ENCODE results near the gene CDC40. TPM values are rescaled to one million over a fixed set of nuclear protein-coding genes. Genes with fewer than 3 reads are reported as not detected.

The CDC40 gene
- total RNA-seq, 1 experiment from 2014 or later, result 16.8 TPM

- Mint-ChIP-seq H3K27ac (ENCODE audit: low read depth, unreplicated experiment) (no peak overlapping the region), H3K9me3 (ENCODE audit: unreplicated experiment) (no peaks in the 10 kb centered on the region), H3K36me3 (ENCODE audit: insufficient read depth, unreplicated experiment) (peaks cover 4% of the 10 kb centered on the region), H3K27me3 (ENCODE audit: insufficient read depth, unreplicated experiment) (no peaks in the 10 kb centered on the region), H3K4me1 (ENCODE audit: insufficient read depth, unreplicated experiment) (peaks cover 36% of the 10 kb centered on the region), H3K4me3 (ENCODE audit: unreplicated experiment) (no peak overlapping the region)
- no peak for DNase-seq (ENCODE audit: unreplicated experiment)
- ChIA-PET CTCF (interaction anchor here (0.5 to 1.0 kb wide), 2 partner anchors 32 to 58 kb away, joined by 3 read pairs; no protein-coding TSS in a partner anchor), POLR2A (no interaction called here)
- TF ChIP-seq CTCF (IDR thresholded peaks at IDR 0.05; ENCODE audit: unreplicated experiment), result no peak
- intact Hi-C loops (cut with micrococcal nuclease), result no loop called here
- BruUV-seq (replicated peaks), result no TSS peak
These were observed 6.6 kb upstream of the CDC40 start for GRCh38 chr6:110173506-110174132.

DNA sequence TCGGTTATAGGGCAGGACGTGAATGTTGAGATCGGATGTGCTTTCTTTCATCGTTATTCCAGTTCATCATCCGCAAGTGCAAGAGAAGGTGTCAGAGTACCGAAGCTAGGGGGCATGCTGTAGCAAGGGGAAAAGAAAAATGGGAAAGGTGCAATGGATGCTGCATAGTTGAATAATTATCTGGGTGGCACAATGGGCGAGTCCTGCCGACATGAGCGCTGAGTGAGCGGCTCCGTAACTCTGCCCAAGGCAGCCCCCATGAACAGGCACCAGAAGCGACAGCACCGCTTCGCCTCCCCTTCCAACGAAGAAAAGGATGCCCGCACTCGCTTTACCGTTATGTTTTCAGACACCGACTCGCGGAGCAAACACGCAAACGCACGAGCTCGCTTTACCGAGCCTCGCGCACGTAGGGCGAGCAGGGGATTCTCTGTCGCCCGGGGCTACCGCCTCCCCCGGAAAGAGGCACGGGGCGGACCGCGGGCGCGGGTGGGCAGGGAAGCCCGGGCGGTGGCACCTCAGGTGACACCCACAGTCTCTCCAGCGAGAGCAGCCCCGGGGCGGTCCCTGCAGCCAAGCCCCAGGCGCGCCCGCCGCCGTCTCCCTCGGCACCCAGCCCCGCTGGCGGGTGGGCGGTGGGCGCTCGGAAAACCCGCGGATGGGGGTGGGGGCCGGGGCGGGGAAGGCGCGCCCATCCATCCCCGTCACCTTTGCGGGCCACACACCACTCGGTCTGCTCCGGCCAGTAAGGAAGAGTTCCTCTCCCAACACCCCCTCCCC is 1.4 kb upstream of the CDC40 start:
- H3K4me3 Mint-ChIP-seq (ENCODE audit: unreplicated experiment), result no peak overlapping the region
- H3K4me1 Mint-ChIP-seq (ENCODE audit: insufficient read depth, unreplicated experiment), result peaks cover 22% of the 10 kb centered on the region
- intact Hi-C loops (cut with micrococcal nuclease), result loop anchor here (1.0 to 5.0 kb wide), 3 partner anchors 38 to 212 kb away; no protein-coding TSS in a partner anchor
- POLR2A ChIA-PET, result interaction anchor here (0.5 to 5.1 kb wide), 17 partner anchors 9 to 1234 kb away, joined by 3 to 143 read pairs (median 4); no protein-coding TSS in a partner anchor
- peaks cover 4% of the 10 kb centered on the region for H3K36me3 Mint-ChIP-seq (ENCODE audit: insufficient read depth, unreplicated experiment)
- no peaks in the 10 kb centered on the region for H3K27me3 Mint-ChIP-seq (ENCODE audit: insufficient read depth, unreplicated experiment)
- no peaks in the 10 kb centered on the region for H3K9me3 Mint-ChIP-seq (ENCODE audit: unreplicated experiment)
- CTCF ChIA-PET, result interaction anchor here (0.6 to 2.5 kb wide), 12 partner anchors 8 to 653 kb away, joined by 3 to 10 read pairs (median 3); no protein-coding TSS in a partner anchor
- peak; percentile 37 for TF ChIP-seq CTCF (IDR thresholded peaks at IDR 0.05; ENCODE audit: unreplicated experiment)
- no TSS peak for BruUV-seq (replicated peaks)
- DNase-seq (ENCODE audit: unreplicated experiment), result peak; percentile 79
- peak overlapping the region; percentile 40 for H3K27ac Mint-ChIP-seq (ENCODE audit: low read depth, unreplicated experiment)

GRCh38 chr6:110179406-110180227 is 610 bp upstream of the CDC40 start, which contains the start of gene WASF1:
Gene WASF1 (minus strand): TSS chr6:110179670. CDS start chr6:110127601, 52,069 bp downstream.
- intact Hi-C loops (cut with micrococcal nuclease), result loop anchor here (1.0 to 5.0 kb wide), 4 partner anchors 38 to 475 kb away; no protein-coding TSS in a partner anchor
- TF ChIP-seq CTCF (IDR thresholded peaks at IDR 0.05; ENCODE audit: unreplicated experiment), result no peak
- Mint-ChIP-seq H3K27me3 (ENCODE audit: insufficient read depth, unreplicated experiment) (no peaks in the 10 kb centered on the region), H3K9me3 (ENCODE audit: unreplicated experiment) (no peaks in the 10 kb centered on the region), H3K27ac (ENCODE audit: low read depth, unreplicated experiment) (peak within 1 kb of the TSS; percentile 40), H3K36me3 (ENCODE audit: insufficient read depth, unreplicated experiment) (peaks cover 4% of the 10 kb centered on the region), H3K4me1 (ENCODE audit: insufficient read depth, unreplicated experiment) (peaks cover 16% of the 10 kb centered on the region), H3K4me3 (ENCODE audit: unreplicated experiment) (no peak within 1 kb of the TSS)
- peak; percentile 99 for DNase-seq (ENCODE audit: unreplicated experiment)
- CTCF ChIA-PET, result interaction anchor here (0.5 to 3.3 kb wide), 12 partner anchors 9 to 1126 kb away, joined by 3 to 18 read pairs (median 4); no protein-coding TSS in a partner anchor
- POLR2A ChIA-PET, result interaction anchor here (0.5 to 5.1 kb wide), 36 partner anchors 9 to 1620 kb away, joined by 3 to 143 read pairs (median 4); partner anchors contain the start of genes AK9, AMD1, CDK19 and FIG4
- BruUV-seq (replicated peaks), result no TSS peak

Data from MCF 10A (cell line).